Gastroesophageal sphincter (tissue), 3 donors: Measurements from ENCODE around the gene STARD4.

Source experiments
- CTCF ChIP-seq, 4 experiments: fragments of 200-600 bp in 2 of 4; fragments of 450-650 bp in 2 of 4; sonication (generic) in 1 of 4; IDR thresholded peaks; one replicate each; pipeline ENCODE4 v1.5.1; 2017 to 2019; ENCODE audit warnings: antibody characterized with exemption in 4 of 4, mild to moderate bottlenecking in 2 of 4, moderate library complexity in 2 of 4
- EP300 ChIP-seq: sonication (generic); formaldehyde crosslinking; IDR thresholded peaks from one replicate; pipeline ENCODE4 v1.6.1; 2017; ENCODE audit warnings: antibody characterized with exemption, mild to moderate bottlenecking
- POLR2A ChIP-seq, 2 donors: fragments of 450-650 bp; IDR thresholded peaks; one replicate each; pipeline ENCODE4 v1.6.1; 2017; ENCODE audit warnings: antibody characterized with exemption in 2 of 2, mild to moderate bottlenecking in 2 of 2, moderate library complexity in 1 of 2

- TF ChIP-seq CTCF (IDR thresholded peaks at IDR 0.05) (no peak), POLR2A (IDR thresholded peaks at IDR 0.05) (no peak), EP300 (no peak)
Observed at GRCh38 chr5:111545031-111545430, 32.7 kb upstream of the STARD4 start.
